ENCODE results near the gene TSHZ2.

The TSHZ2 gene

GRCh38 chr20:52974179-52974594, 2.0 kb downstream of the TSHZ2 start:
- TF ChIP-seq CTCF (IDR thresholded peaks at IDR 0.05; ENCODE audit: low read depth, low read length): no peak
- DNase-seq (ENCODE audit: extremely low read depth, low read depth): no peak

GRCh38 chr20:52975029-52975732, 3.0 kb downstream of the TSHZ2 start:
- no peak for DNase-seq (ENCODE audit: extremely low read depth, low read depth)
- TF ChIP-seq CTCF (IDR thresholded peaks at IDR 0.05; ENCODE audit: low read depth, low read length): no peak

- no peak for TF ChIP-seq CTCF (IDR thresholded peaks at IDR 0.05; ENCODE audit: low read depth, low read length)
- DNase-seq (ENCODE audit: extremely low read depth, low read depth): no peak
Observed at GRCh38 chr20:52975803-52976531, 3.8 kb downstream of the TSHZ2 start.

GRCh38 chr20:52978851-52979250, 6.7 kb downstream of the TSHZ2 start:
- DNase-seq (ENCODE audit: extremely low read depth, low read depth): no peak
- no peak for TF ChIP-seq CTCF (IDR thresholded peaks at IDR 0.05; ENCODE audit: low read depth, low read length)

GRCh38 chr20:52981051-52981450, 8.9 kb downstream of the TSHZ2 start:
- no peak for TF ChIP-seq CTCF (IDR thresholded peaks at IDR 0.05; ENCODE audit: low read depth, low read length)

GRCh38 chr20:52983726-52984450, 11.7 kb downstream of the TSHZ2 start:
- no peak for TF ChIP-seq CTCF (IDR thresholded peaks at IDR 0.05; ENCODE audit: low read depth, low read length)
- DNase-seq (ENCODE audit: extremely low read depth, low read depth): no peak

More at GRCh38 chr20:52981051-52981450, 8.9 kb downstream of the TSHZ2 start:
- DNase-seq (ENCODE audit: extremely low read depth, low read depth): no peak

GRCh38 chr20:52984451-52984810, 12.3 kb downstream of the TSHZ2 start:
- DNase-seq (ENCODE audit: extremely low read depth, low read depth): no peak

More at GRCh38 chr20:52984451-52984810, 12.3 kb downstream of the TSHZ2 start:
- no peak for TF ChIP-seq CTCF (IDR thresholded peaks at IDR 0.05; ENCODE audit: low read depth, low read length)
